Breast epithelium (tissue), 4 donors: ENCODE measurements around the gene SLC12A1. TPM values are rescaled to one million over a fixed set of nuclear protein-coding genes. Genes with fewer than 3 reads are reported as not detected.
A peak's percentile ranks its signal among the peaks of the same experiment; 100 is the strongest.

Experiments
- DNase-seq, 2 donors: peaks; one replicate each; pipeline ENCODE4 v3.0.0-alpha.2; 2019; ENCODE audit warnings: low spot score in 2 of 2
- H3K27ac ChIP-seq, 2 donors: fragments of 200-600 bp; sonication (generic) in 1 of 2; one replicate each; pipeline ENCODE4 v1.5.1; 2016 to 2019; ENCODE audit warnings: mild to moderate bottlenecking in 1 of 2
- H3K27me3 ChIP-seq, 2 donors: fragments of 200-600 bp; sonication (generic) in 1 of 2; one replicate each; pipeline versions ENCODE4 v1.5.1 to v1.6.0; 2017 to 2019; ENCODE audit warnings: control low read depth in 1 of 2, mild to moderate bottlenecking in 1 of 2
- H3K36me3 ChIP-seq: fragments of 200-600 bp; one replicate; pipeline ENCODE4 v1.5.1; 2019
- H3K4me1 ChIP-seq, 2 donors: fragments of 200-600 bp; sonication (generic); one replicate each; pipeline ENCODE4 v1.5.1; 2016 to 2019; ENCODE audit warnings: control low read depth in 1 of 2
- H3K4me3 ChIP-seq, 3 donors: fragments of 200-600 bp; sonication (generic); 1 replicate in 2 of 3; 2 replicates in 1 of 3; pipeline ENCODE4 v1.5.1; 2016 to 2019; ENCODE audit warnings: mild to moderate bottlenecking in 3 of 3, moderate library complexity in 2 of 3
- H3K9me3 ChIP-seq, 2 donors: fragments of 200-600 bp; sonication (generic) in 1 of 2; one replicate each; pipeline ENCODE4 v1.5.1; 2016 to 2019; ENCODE audit warnings: control low read depth in 1 of 2
- CTCF ChIP-seq, 3 donors: fragments of 450-650 bp; IDR thresholded peaks; one replicate each; pipeline ENCODE4 v1.5.1; 2016 to 2017; ENCODE audit warnings: antibody characterized with exemption in 3 of 3, mild to moderate bottlenecking in 3 of 3, moderate library complexity in 3 of 3
- POLR2A ChIP-seq: fragments of 450-650 bp; IDR thresholded peaks from one replicate; pipeline ENCODE4 v1.6.1; 2016; ENCODE audit warnings: antibody characterized with exemption, mild to moderate bottlenecking, moderate library complexity
- POLR2AphosphoS5 ChIP-seq, 3 donors: sonication (generic); formaldehyde crosslinking; IDR thresholded peaks; one replicate each; pipeline ENCODE4 v1.6.1; 2017; ENCODE audit warnings: antibody characterized with exemption in 3 of 3
- intact Hi-C: fragments of 100-400 bp; cut with DNase I; formaldehyde crosslinking; loops from one replicate; pipeline ENCODE4 v1.15.1; 2023; ENCODE audit warnings: low total_unique reads
- total RNA-seq, 3 donors: library from RNA; depleted of rRNA; stranded (reverse); fragments of >200 nt; gene quantifications; one replicate each; pipeline ENCODE4 v1.1.0, GENCODE V29; 2016

SLC12A1 gene
- total RNA-seq, 3 donors from 2014 or later, result under 0.01 TPM; not detected in 2

- intact Hi-C loops, result no loop called here
- DNase-seq, result no peak
- TF ChIP-seq CTCF (IDR thresholded peaks at IDR 0.05) (no peak), POLR2AphosphoS5 (IDR thresholded peaks at IDR 0.05) (no peak), POLR2A (no peak)
- Histone ChIP-seq H3K9me3 (no peaks in the 10 kb centered on the region), H3K27me3 (no peaks in the 10 kb centered on the region), H3K4me1 (no peaks in the 10 kb centered on the region), H3K4me3 (peak overlapping the region in 2 of 3 donors; percentile 53 to 83), H3K36me3 (no peaks in the 10 kb centered on the region), H3K27ac (no peak overlapping the region)
Measured at GRCh38 chr15:48176957-48177356, 29.1 kb upstream of the SLC12A1 start.

- Histone ChIP-seq H3K4me1 (no peaks in the 10 kb centered on the region), H3K36me3 (no peaks in the 10 kb centered on the region), H3K9me3 (no peaks in the 10 kb centered on the region), H3K27me3 (no peaks in the 10 kb centered on the region), H3K27ac (peak overlapping the region; percentile 80 to 88), H3K4me3 (peak overlapping the region; percentile 53 to 83 (median 57))
- intact Hi-C loops, result no loop called here
- TF ChIP-seq POLR2AphosphoS5 (IDR thresholded peaks at IDR 0.05), result no peak
- TF ChIP-seq POLR2A, result no peak
- no peak for TF ChIP-seq CTCF (IDR thresholded peaks at IDR 0.05)
- no peak for DNase-seq
Measured at GRCh38 chr15:48177383-48177765, 28.7 kb upstream of the SLC12A1 start.

- peak; percentile 32 to 62 for DNase-seq
- Histone ChIP-seq H3K27me3 (no peaks in the 10 kb centered on the region), H3K4me3 (peak within 1 kb of the TSS; percentile 53 to 83 (median 57)), H3K36me3 (no peaks in the 10 kb centered on the region), H3K27ac (peak within 1 kb of the TSS; percentile 80 to 88), H3K9me3 (no peaks in the 10 kb centered on the region), H3K4me1 (no peaks in the 10 kb centered on the region)
- intact Hi-C loops, result no loop called here
- TF ChIP-seq CTCF (IDR thresholded peaks at IDR 0.05), result no peak
- TF ChIP-seq POLR2A, result no peak
- TF ChIP-seq POLR2AphosphoS5 (IDR thresholded peaks at IDR 0.05), result no peak
Measured at GRCh38 chr15:48177766-48178647, 28.1 kb upstream of the SLC12A1 start, which contains the start of gene MYEF2. TSS of gene MYEF2 (minus strand) at chr15:48178295. CDS start at chr15:48178237, 58 bp downstream.

GRCh38 chr15:48178648-48178931 lies 27.5 kb upstream of the SLC12A1 start:
- no peaks in the 10 kb centered on the region for H3K27me3 ChIP-seq
- H3K4me1 ChIP-seq, result no peaks in the 10 kb centered on the region
- intact Hi-C loops, result no loop called here
- H3K4me3 ChIP-seq, result peak overlapping the region in 2 of 3 donors; percentile 57 to 83
- H3K9me3 ChIP-seq, result no peaks in the 10 kb centered on the region
- no peak for DNase-seq
- no peak overlapping the region for H3K27ac ChIP-seq
- TF ChIP-seq POLR2AphosphoS5 (IDR thresholded peaks at IDR 0.05), result no peak
- no peak for TF ChIP-seq CTCF (IDR thresholded peaks at IDR 0.05)
- no peak for TF ChIP-seq POLR2A
- H3K36me3 ChIP-seq, result no peaks in the 10 kb centered on the region

GRCh38 chr15:48182749-48183148 lies 23.4 kb upstream of the SLC12A1 start:
- Histone ChIP-seq H3K4me3 (no peak overlapping the region), H3K9me3 (no peaks in the 10 kb centered on the region), H3K27me3 (no peaks in the 10 kb centered on the region), H3K27ac (no peak overlapping the region), H3K36me3 (no peaks in the 10 kb centered on the region), H3K4me1 (no peaks in the 10 kb centered on the region)
- TF ChIP-seq POLR2A (no peak), CTCF (IDR thresholded peaks at IDR 0.05) (no peak), POLR2AphosphoS5 (IDR thresholded peaks at IDR 0.05) (no peak)
- intact Hi-C loops, result no loop called here
- no peak for DNase-seq
